Measurements from ENCODE around the gene CACNA1F. TPM values are rescaled to one million over a fixed set of nuclear protein-coding genes. Genes with fewer than 3 reads are reported as not detected.
A peak's percentile ranks its signal among the peaks of the same experiment; 100 is the strongest.

Gene CACNA1F
- total and polyA plus RNA-seq, 10 of the 15 experiments (the other 5 are each of a cell fraction or from before 2014, with no cell fraction given) = 0.01 to 0.32 (median 0.05) TPM; not detected in 5

DNA sequence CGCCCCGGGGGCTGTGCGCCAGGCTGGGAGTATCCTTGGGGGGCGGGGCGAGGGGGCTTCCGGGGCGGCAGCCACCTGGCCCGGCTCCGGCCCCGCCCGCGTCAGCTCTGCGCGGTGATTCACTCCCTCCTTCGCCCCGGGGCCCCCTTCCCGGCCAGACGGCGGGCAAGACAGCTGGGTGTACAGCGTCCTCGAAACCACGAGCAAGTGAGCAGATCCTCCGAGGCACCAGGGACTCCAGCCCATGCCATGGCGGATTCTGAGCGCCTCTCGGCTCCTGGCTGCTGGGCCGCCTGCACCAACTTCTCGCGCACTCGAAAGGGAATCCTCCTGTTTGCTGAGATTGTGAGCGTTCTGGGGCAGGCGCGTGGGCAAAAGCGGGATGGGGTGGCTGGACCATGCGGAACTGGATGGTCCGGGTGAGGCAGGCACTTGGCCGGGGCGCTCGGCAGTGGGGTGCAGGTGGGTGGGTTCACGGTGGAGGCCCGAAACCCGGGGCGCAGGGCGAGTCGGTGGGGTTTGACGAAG lies 61.3 kb downstream of the CACNA1F start, which contains the start of gene PLP2:
Gene PLP2, plus strand, starts transcription at position 147 of the 528 bp plus-strand sequence. Its CDS starts 103 bp downstream, at position 250.
- 29% methylated on average over 32 of the region's 46 CpGs for WGBS (ENCODE audit: insufficient coverage, insufficient replicate concordance, low lambda C conversion rate, missing lambda C conversion rate)
- H3K27me3 ChIP-seq (replicated peaks in 1 of 2; ENCODE audit: control insufficient read depth in 2 of 2, insufficient read depth in 2 of 2, low read length in 1 of 2) = no peaks in the 10 kb centered on the region
- in situ Hi-C loops (cut with MboI) (no loop called here), intact Hi-C loops (cut with micrococcal nuclease; ENCODE audit: unreplicated experiment) (no loop called here)
- H4K20me1 ChIP-seq (ENCODE audit: control insufficient read depth, insufficient read depth) = no peaks in the 10 kb centered on the region
- peak within 1 kb of the TSS; percentile 73 for H3K4me3 ChIP-seq
- ChIA-PET RAD21 (ENCODE audit: unreplicated experiment) (interaction anchor here (0.6 to 1.9 kb wide), 4 partner anchors 13 to 88 kb away, joined by 3 to 5 read pairs (median 3); no protein-coding TSS in a partner anchor), SMC1A (ENCODE audit: uncharacterized antibody, unreplicated experiment) (interaction anchor here (2.6 kb wide), 1 partner anchor 18 kb away, joined by 7 read pairs; no protein-coding TSS in a partner anchor), POLR2A (interaction anchor here (1.0 to 1.6 kb wide), 5 partner anchors 13 to 170 kb away, joined by 3 to 7 read pairs (median 4); partner anchors contain the start of gene GRIPAP1), CTCF (interaction anchor here (0.9 to 2.4 kb wide), 5 partner anchors 10 to 21 kb away, joined by 3 to 8 read pairs (median 3); no protein-coding TSS in a partner anchor)
- H3K27ac ChIP-seq (ENCODE audit: control insufficient read depth, insufficient read depth) = peak within 1 kb of the TSS; percentile 62
- DNase-seq (ENCODE audit: low read depth, low spot score) (no peak), ATAC-seq (peak; percentile 62), FAIRE-seq (no peak)
- H3K79me2 ChIP-seq (ENCODE audit: control insufficient read depth, insufficient read depth, low read length) = peaks cover 6% of the 10 kb centered on the region
- no peaks in the 10 kb centered on the region; the same call in 2 of the 3 replicates for H3K9me3 ChIP-seq (replicated peaks; ENCODE audit: control insufficient read depth, insufficient read depth, low read length)
- TSS peak; percentile 79 for BruUV-seq (replicated peaks)
- peak within 1 kb of the TSS; percentile 81 for H3K4me2 ChIP-seq (ENCODE audit: control insufficient read depth, insufficient read depth)
- H3K9ac ChIP-seq (ENCODE audit: control insufficient read depth, insufficient read depth, low read length) = peak within 1 kb of the TSS; percentile 73
- H2AFZ ChIP-seq (ENCODE audit: control insufficient read depth, low read depth, low read length) = peak within 1 kb of the TSS; percentile 57
- no peaks in the 10 kb centered on the region; a peak in 2 of 4 replicates for H3K36me3 ChIP-seq (ENCODE audit: control insufficient read depth in 2 of 2, insufficient read depth in 2 of 2, low read length in 1 of 2)
- peaks cover 14% of the 10 kb centered on the region; the same call in 1 of the 2 replicates for H3K4me1 ChIP-seq (ENCODE audit: control insufficient read depth, insufficient read depth, low read length)
- no peak for TF ChIP-seq BACH1 (IDR thresholded peaks at IDR 0.05; ENCODE audit: borderline replicate concordance)
- TF ChIP-seq NR2C1 (IDR thresholded peaks at IDR 0.05) = no peak
- TF ChIP-seq BRCA1 (IDR thresholded peaks at IDR 0.05; ENCODE audit: low read depth, low read length) = no peak
- TF ChIP-seq SMAD5 (IDR thresholded peaks at IDR 0.05; ENCODE audit: low read depth) = no peak
- TF ChIP-seq POLR2A (IDR thresholded peaks at IDR 0.05; ENCODE audit: low read depth, low read length) = peak; percentile 78
- TF ChIP-seq, protein P1, sequence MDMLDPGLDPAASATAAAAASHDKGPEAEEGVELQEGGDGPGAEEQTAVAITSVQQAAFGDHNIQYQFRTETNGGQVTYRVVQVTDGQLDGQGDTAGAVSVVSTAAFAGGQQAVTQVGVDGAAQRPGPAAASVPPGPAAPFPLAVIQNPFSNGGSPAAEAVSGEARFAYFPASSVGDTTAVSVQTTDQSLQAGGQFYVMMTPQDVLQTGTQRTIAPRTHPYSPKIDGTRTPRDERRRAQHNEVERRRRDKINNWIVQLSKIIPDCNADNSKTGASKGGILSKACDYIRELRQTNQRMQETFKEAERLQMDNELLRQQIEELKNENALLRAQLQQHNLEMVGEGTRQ (IDR thresholded peaks at IDR 0.05; ENCODE audit: borderline replicate concordance, low read depth, low read length) = no peak
- TF ChIP-seq PAX8 (IDR thresholded peaks at IDR 0.05) = no peak
- TF ChIP-seq, protein P2, sequence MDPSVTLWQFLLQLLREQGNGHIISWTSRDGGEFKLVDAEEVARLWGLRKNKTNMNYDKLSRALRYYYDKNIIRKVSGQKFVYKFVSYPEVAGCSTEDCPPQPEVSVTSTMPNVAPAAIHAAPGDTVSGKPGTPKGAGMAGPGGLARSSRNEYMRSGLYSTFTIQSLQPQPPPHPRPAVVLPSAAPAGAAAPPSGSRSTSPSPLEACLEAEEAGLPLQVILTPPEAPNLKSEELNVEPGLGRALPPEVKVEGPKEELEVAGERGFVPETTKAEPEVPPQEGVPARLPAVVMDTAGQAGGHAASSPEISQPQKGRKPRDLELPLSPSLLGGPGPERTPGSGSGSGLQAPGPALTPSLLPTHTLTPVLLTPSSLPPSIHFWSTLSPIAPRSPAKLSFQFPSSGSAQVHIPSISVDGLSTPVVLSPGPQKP (IDR thresholded peaks at IDR 0.05; ENCODE audit: low read depth, low read length) = no peak
- TF ChIP-seq, protein P3, sequence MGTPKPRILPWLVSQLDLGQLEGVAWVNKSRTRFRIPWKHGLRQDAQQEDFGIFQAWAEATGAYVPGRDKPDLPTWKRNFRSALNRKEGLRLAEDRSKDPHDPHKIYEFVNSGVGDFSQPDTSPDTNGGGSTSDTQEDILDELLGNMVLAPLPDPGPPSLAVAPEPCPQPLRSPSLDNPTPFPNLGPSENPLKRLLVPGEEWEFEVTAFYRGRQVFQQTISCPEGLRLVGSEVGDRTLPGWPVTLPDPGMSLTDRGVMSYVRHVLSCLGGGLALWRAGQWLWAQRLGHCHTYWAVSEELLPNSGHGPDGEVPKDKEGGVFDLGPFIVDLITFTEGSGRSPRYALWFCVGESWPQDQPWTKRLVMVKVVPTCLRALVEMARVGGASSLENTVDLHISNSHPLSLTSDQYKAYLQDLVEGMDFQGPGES (IDR thresholded peaks at IDR 0.05) = no peak
- TF ChIP-seq TAF1 (IDR thresholded peaks at IDR 0.05; ENCODE audit: borderline replicate concordance, low read depth, low read length) = peak; percentile 27; the same call in 1 of the 2 replicates
- no peak for TF ChIP-seq ZNF207 (IDR thresholded peaks at IDR 0.05; ENCODE audit: borderline replicate concordance)
- 0 out of 2 replicates have a peak, but pooled peaks have one; percentile 28 for TF ChIP-seq NBN (IDR thresholded peaks at IDR 0.05)
- TF ChIP-seq CHD2 (IDR thresholded peaks at IDR 0.05; ENCODE audit: borderline replicate concordance, low read depth, low read length) = no peak
- no peak for TF ChIP-seq YBX1 (IDR thresholded peaks at IDR 0.05)
- TF ChIP-seq RAD51 (IDR thresholded peaks at IDR 0.05) = no peak
- 0 out of 2 replicates have a peak, but pooled peaks have one; percentile 11 for TF ChIP-seq YY1 (IDR thresholded peaks at IDR 0.05; ENCODE audit: low read depth, low read length)
- TF ChIP-seq TCF12 (IDR thresholded peaks at IDR 0.05; ENCODE audit: low read depth, low read length) = peak; percentile 23; the same call in 1 of the 2 replicates
- peak; percentile 24; the same call in 1 of the 2 replicates for TF ChIP-seq POLR2AphosphoS5 (IDR thresholded peaks at IDR 0.05; ENCODE audit: low read length)
- no peak for TF ChIP-seq SIN3A (IDR thresholded peaks at IDR 0.05; ENCODE audit: low read depth, low read length)
- TF ChIP-seq, protein P4, sequence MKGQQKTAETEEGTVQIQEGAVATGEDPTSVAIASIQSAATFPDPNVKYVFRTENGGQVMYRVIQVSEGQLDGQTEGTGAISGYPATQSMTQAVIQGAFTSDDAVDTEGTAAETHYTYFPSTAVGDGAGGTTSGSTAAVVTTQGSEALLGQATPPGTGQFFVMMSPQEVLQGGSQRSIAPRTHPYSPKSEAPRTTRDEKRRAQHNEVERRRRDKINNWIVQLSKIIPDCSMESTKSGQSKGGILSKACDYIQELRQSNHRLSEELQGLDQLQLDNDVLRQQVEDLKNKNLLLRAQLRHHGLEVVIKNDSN (IDR thresholded peaks at IDR 0.05; ENCODE audit: borderline replicate concordance, extremely low read length, insufficient read depth, low read depth, low read length) = no peak
- no peak for TF ChIP-seq STAT1 (conservative IDR thresholded peaks at IDR 0.05)
- TF ChIP-seq GABPA (IDR thresholded peaks at IDR 0.05; ENCODE audit: low read depth) = no peak
- no peak for TF ChIP-seq RCOR1 (conservative IDR thresholded peaks at IDR 0.05; ENCODE audit: low read depth, low read length)

All from GM12878 (cell line).